ENCODE measurements around the gene IRGC.

The IRGC gene

GRCh38 chr19:43726736-43727592 is 11.1 kb downstream of the IRGC start:
- no peak for DNase-seq

- no peak for DNase-seq
Observed at GRCh38 chr19:43727593-43727853, 11.6 kb downstream of the IRGC start.

GRCh38 chr19:43729919-43730318 is 14.0 kb downstream of the IRGC start:
- no peak for DNase-seq

GRCh38 chr19:43731346-43731745 is 15.5 kb downstream of the IRGC start:
- no peak for DNase-seq

GRCh38 chr19:43731846-43732245 is 16.0 kb downstream of the IRGC start:
- no peak for DNase-seq

- DNase-seq = no peak
Observed at GRCh38 chr19:43735013-43735412, 19.1 kb downstream of the IRGC start.

- DNase-seq = no peak
Observed at GRCh38 chr19:43735957-43736356, 20.1 kb downstream of the IRGC start.

- no peak for DNase-seq
Observed at GRCh38 chr19:43738780-43739211, 22.9 kb downstream of the IRGC start.

- DNase-seq = no peak
Observed at GRCh38 chr19:43739439-43740235, 23.8 kb downstream of the IRGC start.

- DNase-seq = no peak
Observed at GRCh38 chr19:43741075-43741825, 25.4 kb downstream of the IRGC start.

GRCh38 chr19:43743059-43743458 is 27.2 kb downstream of the IRGC start:
- DNase-seq = no peak

- DNase-seq = no peak
Observed at GRCh38 chr19:43747557-43748204, 31.8 kb downstream of the IRGC start.

GRCh38 chr19:43748205-43748594 is 32.3 kb downstream of the IRGC start:
- DNase-seq = no peak

- DNase-seq = no peak
Observed at GRCh38 chr19:43748685-43749084, 32.8 kb downstream of the IRGC start.

GRCh38 chr19:43749152-43749551 is 33.3 kb downstream of the IRGC start:
- DNase-seq = no peak

- no peak for DNase-seq
Observed at GRCh38 chr19:43749898-43750297, 34.0 kb downstream of the IRGC start.

GRCh38 chr19:43751466-43752220 is 35.8 kb downstream of the IRGC start:
- no peak for DNase-seq

- no peak for DNase-seq
Observed at GRCh38 chr19:43752287-43752875, 36.5 kb downstream of the IRGC start.

GRCh38 chr19:43754253-43754502 is 38.3 kb downstream of the IRGC start:
- DNase-seq = no peak

GRCh38 chr19:43754503-43755255 is 38.8 kb downstream of the IRGC start, which contains the start of gene SMG9:
Gene SMG9 (minus strand): TSS chr19:43754962. CDS start chr19:43750741, 4,221 bp downstream.
- DNase-seq = peak; percentile 99

- peak; percentile 83 for DNase-seq
Observed at GRCh38 chr19:43755256-43755801, 39.5 kb downstream of the IRGC start.

All from CD4-positive, alpha-beta T cell treated with Interleukin-6 for 4 hours (primary cell).